Measurements from ENCODE around the gene EXOC4. TPM values are rescaled to one million over a fixed set of nuclear protein-coding genes. Genes with fewer than 3 reads are reported as not detected.

EXOC4 gene
- total and polyA plus RNA-seq, 2 donors (not counting 3 experiments of a cell fraction or from before 2014, with no cell fraction given): 20.3 to 73.1 TPM

DNA sequence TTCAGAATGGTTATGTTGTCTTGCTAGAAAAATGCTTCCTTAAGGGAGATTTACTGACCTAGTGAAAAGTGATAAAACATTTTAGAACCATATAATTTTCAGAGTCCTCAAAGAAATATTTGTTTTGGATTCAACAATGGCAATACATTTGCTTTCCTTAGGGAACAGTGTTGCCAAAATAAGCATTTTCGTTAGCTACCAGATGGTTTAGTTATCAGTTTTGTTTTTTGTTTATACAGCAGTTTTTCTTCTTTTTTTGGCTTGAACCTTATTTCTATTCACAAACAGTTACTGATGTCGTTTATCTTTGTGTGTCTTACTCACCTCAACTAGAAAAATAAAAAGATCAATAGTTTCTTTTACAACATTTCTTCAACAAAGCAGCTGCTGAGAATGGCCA is 48.6 kb downstream of the EXOC4 start:
- Histone ChIP-seq H3K4me1 (ENCODE audit: control insufficient read depth, extremely low read depth, insufficient read depth, low read length) (peaks cover 3% of the 10 kb centered on the region), H3K27ac (ENCODE audit: insufficient read depth, low read depth, low read length) (no peak overlapping the region), H3K9me1 (replicated peaks; ENCODE audit: control insufficient read depth, extremely low read depth, insufficient read depth, low read length) (no peaks in the 10 kb centered on the region), H3K4me3 (replicated peaks in 1 of 3; ENCODE audit: insufficient read depth in 1 of 3, low read depth in 1 of 3, low read length in 3 of 3) (no peak overlapping the region), H3K4me2 (ENCODE audit: insufficient read depth, low read length) (no peak overlapping the region), H3K27me3 (ENCODE audit: control insufficient read depth in 2 of 2, insufficient read depth in 2 of 2, low read length in 2 of 2) (no peaks in the 10 kb centered on the region), H4K20me1 (replicated peaks; ENCODE audit: control insufficient read depth, extremely low read depth, insufficient read depth, low read length) (no peaks in the 10 kb centered on the region), H3K79me2 (ENCODE audit: control insufficient read depth, insufficient read depth, low read length) (no peaks in the 10 kb centered on the region), H3K9me3 (replicated peaks; ENCODE audit: control insufficient read depth, insufficient read depth, low read length) (no peaks in the 10 kb centered on the region), H3K9ac (replicated peaks; ENCODE audit: extremely low read depth, insufficient read depth, low read length) (no peak overlapping the region), H2AFZ (ENCODE audit: low read depth, low read length) (no peak overlapping the region), H3K36me3 (ENCODE audit: control insufficient read depth in 2 of 2, extremely low read depth in 1 of 2, insufficient read depth in 2 of 2, low read length in 2 of 2) (no peaks in the 10 kb centered on the region)
- intact Hi-C loops (cut with micrococcal nuclease): no loop called here
- ChIA-PET POLR2A (no interaction called here), CTCF (interaction anchor here (0.8 kb wide), 1 partner anchor 9 kb away, joined by 3 read pairs; no protein-coding TSS in a partner anchor)
- TF ChIP-seq POLR2A (IDR thresholded peaks at IDR 0.05; ENCODE audit: low read depth, low read length) (no peak), JUN (IDR thresholded peaks at IDR 0.05; ENCODE audit: borderline replicate concordance, insufficient read depth, insufficient read length, low read depth) (no peak), POLR2AphosphoS5 (IDR thresholded peaks at IDR 0.05; ENCODE audit: insufficient read depth, low read depth, low read length) (no peak), MYC (IDR thresholded peaks at IDR 0.05; ENCODE audit: low read depth, low read length) (no peak), GATA2 (IDR thresholded peaks at IDR 0.05; ENCODE audit: insufficient read depth, insufficient read length, low read depth, low read length) (no peak), FOS (IDR thresholded peaks at IDR 0.05; ENCODE audit: borderline replicate concordance, insufficient read depth, low read length) (no peak), EZH2 (IDR thresholded peaks at IDR 0.05; ENCODE audit: borderline replicate concordance, low read depth, low read length, severe bottlenecking) (no peak)
- TF ChIP-seq, protein P1, sequence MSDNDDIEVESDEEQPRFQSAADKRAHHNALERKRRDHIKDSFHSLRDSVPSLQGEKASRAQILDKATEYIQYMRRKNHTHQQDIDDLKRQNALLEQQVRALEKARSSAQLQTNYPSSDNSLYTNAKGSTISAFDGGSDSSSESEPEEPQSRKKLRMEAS (IDR thresholded peaks at IDR 0.05; ENCODE audit: insufficient read depth, insufficient read length): no peak
- TF ChIP-seq, protein P2, sequence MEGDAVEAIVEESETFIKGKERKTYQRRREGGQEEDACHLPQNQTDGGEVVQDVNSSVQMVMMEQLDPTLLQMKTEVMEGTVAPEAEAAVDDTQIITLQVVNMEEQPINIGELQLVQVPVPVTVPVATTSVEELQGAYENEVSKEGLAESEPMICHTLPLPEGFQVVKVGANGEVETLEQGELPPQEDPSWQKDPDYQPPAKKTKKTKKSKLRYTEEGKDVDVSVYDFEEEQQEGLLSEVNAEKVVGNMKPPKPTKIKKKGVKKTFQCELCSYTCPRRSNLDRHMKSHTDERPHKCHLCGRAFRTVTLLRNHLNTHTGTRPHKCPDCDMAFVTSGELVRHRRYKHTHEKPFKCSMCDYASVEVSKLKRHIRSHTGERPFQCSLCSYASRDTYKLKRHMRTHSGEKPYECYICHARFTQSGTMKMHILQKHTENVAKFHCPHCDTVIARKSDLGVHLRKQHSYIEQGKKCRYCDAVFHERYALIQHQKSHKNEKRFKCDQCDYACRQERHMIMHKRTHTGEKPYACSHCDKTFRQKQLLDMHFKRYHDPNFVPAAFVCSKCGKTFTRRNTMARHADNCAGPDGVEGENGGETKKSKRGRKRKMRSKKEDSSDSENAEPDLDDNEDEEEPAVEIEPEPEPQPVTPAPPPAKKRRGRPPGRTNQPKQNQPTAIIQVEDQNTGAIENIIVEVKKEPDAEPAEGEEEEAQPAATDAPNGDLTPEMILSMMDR (IDR thresholded peaks at IDR 0.05; ENCODE audit: extremely low read depth in 1 of 2, insufficient read depth in 1 of 2, low read depth in 1 of 2, low read length in 2 of 2): no peak
- FAIRE-seq: no peak
- BruUV-seq (replicated peaks): no TSS peak
- DNase-seq (ENCODE audit: low read depth, low spot score): peak; percentile 78
- dilution Hi-C loops (cut with MboI; ENCODE audit: extremely low pct_ligation_motif_present, low sequenced_read_pairs): no loop called here
